Sciatic nerve (tissue), 2 donors: ENCODE results near the gene NACC2. TPM values are rescaled to one million over a fixed set of nuclear protein-coding genes. Genes with fewer than 3 reads are reported as not detected.
A peak's percentile ranks its signal among the peaks of the same experiment; 100 is the strongest.

Experiments
- ATAC-seq: fragments of 200-7000 bp; cut with Tn5 transposase; one replicate; pipeline ENCODE4 v1.9.1; 2020; ENCODE audit warnings: mild to moderate bottlenecking, moderate library complexity
- DNase-seq: peaks from one replicate; pipeline ENCODE4 v3.0.0-alpha.2; 2020; ENCODE audit warnings: low spot score
- intact Hi-C: fragments of 100-400 bp; cut with DNase I; formaldehyde crosslinking; loops from one replicate; pipeline ENCODE4 v1.14.2; 2022
- total RNA-seq: library from RNA; stranded (reverse); fragmentation: NEBNext Ultra II Directional; extraction: Animal tissue kit (Norgen Biotek cat#: 25700); gene quantifications from one replicate; pipeline ENCODE4 v1.2.1, GENCODE V29; 2021
- donor health status: DM: no; HTN: no; CAD: no.
- donor health status: DM: no; HTN: no; CAD: no.

Gene NACC2
- total RNA-seq, 1 donor from 2014 or later = 56.8 TPM

DNA sequence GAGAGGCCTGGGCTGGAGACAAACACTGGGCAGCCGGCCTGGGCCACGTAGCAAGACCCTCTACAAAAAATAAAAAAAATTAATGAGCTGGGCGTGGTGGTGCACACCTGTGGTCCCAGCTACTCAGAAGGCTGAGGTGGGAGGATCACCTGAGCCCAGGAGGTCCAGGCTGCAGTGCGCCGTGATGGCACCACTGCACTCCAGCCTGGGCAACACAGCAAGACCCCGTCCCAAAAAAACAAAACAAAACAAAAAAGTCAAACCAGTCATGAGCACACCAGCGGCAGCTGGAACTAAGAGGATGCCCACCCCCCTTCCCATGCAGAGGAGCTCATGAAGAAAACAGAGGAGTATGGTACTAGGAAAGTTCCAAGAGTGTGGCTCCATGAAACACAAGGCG, 131.8 kb downstream of the NACC2 start:
- intact Hi-C loops = no loop called here
- ATAC-seq = no peak
- no peak for DNase-seq

- ATAC-seq (no peak), DNase-seq (no peak)
- intact Hi-C loops = no loop called here
These were observed 132.3 kb downstream of the NACC2 start for GRCh38 chr9:135962696-135963307.

DNA sequence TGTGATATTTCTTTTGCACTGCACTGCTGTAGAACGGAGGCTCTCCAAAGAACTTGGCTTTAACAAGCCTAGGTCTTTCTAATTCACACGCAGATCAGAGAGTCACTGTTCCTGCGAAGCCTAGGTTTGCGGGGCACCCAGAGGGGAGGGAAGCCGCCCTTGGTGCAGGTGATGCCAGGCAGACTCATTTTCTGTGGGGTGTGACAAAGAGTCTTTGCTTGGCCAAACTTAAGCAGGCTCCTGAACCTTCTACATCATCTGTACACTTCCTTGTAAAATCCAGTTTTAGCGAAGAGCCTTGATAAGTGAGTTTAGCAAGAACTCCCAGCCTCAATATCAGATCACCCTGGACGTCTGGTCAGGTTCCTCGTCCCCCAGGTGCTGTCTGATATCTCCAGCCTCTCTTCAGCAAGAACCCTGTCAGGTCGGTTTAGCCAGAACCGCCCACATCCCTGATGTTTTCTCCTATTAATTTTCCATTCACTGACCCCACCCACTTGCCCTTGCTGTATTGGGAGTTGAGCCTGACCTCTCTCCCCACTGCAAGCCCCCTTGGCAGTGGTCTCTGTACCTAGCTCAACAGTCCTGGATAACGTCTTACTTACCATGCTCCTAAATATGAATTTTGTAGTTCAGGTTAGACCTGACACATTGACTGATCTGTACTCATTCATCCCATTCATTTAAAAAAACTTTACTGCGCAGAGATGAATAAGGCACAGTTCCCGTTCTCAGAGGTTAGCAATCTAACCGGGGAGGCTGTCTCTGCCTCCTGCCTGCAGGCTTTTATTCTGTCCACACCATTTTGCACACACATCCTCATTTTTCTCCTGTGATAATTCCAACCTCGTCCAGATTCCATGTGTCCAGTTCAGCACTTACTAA, 133.0 kb downstream of the NACC2 start:
- ATAC-seq (no peak), DNase-seq (no peak)
- intact Hi-C loops = no loop called here

- intact Hi-C loops = no loop called here
- DNase-seq = peak; percentile 97
- peak; percentile 98 for ATAC-seq
These were observed 133.8 kb downstream of the NACC2 start, which contains the start of gene UBAC1 for GRCh38 chr9:135961277-135961715. UBAC1 (minus strand) TSS chr9:135961373; CDS start chr9:135961162, 211 bp downstream.

DNA sequence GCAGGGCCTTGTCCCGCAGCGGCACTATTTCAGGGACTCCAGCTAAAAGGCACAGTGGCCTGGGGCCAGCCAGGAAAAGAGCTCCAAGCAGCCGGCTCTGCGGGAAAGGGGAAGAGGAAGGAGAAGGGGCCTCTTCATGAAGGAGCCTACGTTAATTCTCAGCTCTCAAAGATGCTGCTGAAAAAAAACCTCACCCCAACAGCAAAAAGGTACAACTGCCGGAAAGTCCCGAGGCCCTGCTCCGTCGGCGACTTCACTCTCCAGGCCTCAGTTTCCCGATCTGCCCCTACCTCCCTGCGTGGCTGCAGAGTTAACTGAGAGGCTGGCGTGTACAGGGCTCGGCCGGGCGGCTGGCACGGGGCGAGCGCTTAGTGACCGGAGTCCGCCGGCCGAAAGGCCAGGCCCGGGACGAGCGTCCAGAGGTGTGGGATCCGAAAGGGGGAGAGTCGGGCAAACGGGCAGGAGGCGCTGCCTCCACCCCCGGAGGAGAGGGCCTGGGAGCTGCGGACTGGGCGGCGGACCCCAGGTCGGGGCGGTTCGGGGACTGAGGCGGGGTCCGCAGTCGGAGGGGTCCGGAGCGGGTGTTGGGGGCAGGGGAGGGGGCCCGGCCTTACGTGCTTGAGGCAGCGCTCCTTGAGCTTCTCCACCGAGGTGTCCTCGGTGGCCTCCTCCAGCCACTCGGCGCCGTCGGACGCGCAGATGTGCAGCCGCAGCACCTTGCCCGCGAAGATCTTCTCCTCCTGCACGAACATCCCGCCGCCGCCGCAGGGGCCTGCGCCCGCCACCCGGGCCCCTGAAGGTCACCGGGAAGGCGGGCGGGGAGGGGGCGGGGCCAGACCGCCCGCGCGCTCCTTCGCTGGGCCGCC, 134.4 kb downstream of the NACC2 start:
- DNase-seq (peak; percentile 81), ATAC-seq (peak; percentile 28)
- intact Hi-C loops = no loop called here

- intact Hi-C loops = no loop called here
- ATAC-seq (no peak), DNase-seq (no peak)
These were observed 135.3 kb downstream of the NACC2 start for GRCh38 chr9:135959814-135960213.

DNA sequence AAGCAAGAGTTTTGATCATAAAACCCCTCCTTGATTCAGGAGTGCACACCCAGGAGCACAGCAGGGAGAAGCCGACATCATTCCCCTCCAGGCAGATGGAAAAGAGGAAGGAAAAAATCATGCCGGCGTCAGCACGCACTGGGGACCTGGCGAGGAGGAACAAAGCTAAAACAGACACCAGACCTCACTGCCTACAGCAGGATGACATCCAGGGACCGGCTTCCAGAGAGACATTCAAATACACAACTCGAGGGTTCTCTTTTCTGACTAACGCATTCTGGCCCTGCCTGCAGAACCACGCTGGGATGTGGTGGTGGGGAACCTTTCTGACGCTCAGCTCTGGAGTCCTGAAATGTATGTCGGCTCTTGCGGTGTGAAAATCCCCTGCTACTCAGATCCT, 136.6 kb downstream of the NACC2 start:
- intact Hi-C loops = no loop called here

DNA sequence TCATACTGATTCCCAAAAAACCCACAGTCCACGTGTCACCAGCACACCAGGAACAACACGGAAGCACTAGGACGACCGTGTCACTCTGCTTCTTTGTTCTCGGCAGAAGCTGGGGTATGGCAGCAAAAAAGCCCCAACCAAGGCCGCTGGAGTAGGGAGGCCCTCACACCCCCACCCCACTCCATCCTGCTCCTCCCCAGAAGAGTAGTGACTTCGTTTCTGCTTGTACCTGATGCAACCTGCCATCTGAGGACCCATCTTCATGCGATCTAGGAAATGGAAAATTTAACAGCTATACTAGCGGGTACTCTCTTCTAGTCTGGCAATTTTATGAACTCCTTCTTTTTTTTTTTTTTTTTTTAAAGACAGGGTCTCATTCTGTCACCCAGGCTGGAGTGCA, 137.7 kb downstream of the NACC2 start:
- intact Hi-C loops = no loop called here
- DNase-seq (no peak), ATAC-seq (no peak)

More for the DNA sequence above, 136.6 kb downstream of the NACC2 start:
- DNase-seq (no peak), ATAC-seq (no peak)

GRCh38 chr9:135956802-135957174, 138.3 kb downstream of the NACC2 start:
- intact Hi-C loops = no loop called here
- DNase-seq (no peak), ATAC-seq (no peak)

Other genes with a start within 250 kb of the NACC2 start
- 39.8 TPM for gene CAMSAP1, start 187.7 kb downstream of the NACC2 start, total RNA-seq
- gene UBAC1, start 133.9 kb downstream of the NACC2 start, total RNA-seq = 35.2 TPM
- gene TMEM250, start 23.6 kb upstream of the NACC2 start, total RNA-seq = 23.0 TPM
- not detected for gene LHX3, start 109.8 kb upstream of the NACC2 start, total RNA-seq
- 7.5 TPM for gene QSOX2, start 150.5 kb upstream of the NACC2 start, total RNA-seq
- gene CCDC187, start 208.8 kb upstream of the NACC2 start, total RNA-seq = 0.13 TPM
- gene GPSM1, start 232.2 kb upstream of the NACC2 start, total RNA-seq = 43.7 TPM